ENCODE data around the gene BCR.

BCR gene

GRCh38 chr22:23276656-23277582 is 96.6 kb downstream of the BCR start:
- TF ChIP-seq CTCF (IDR thresholded peaks at IDR 0.05; ENCODE audit: insufficient read depth, low read length, poor library complexity, severe bottlenecking) (no peak), EZH2phosphoT487 (conservative IDR thresholded peaks at IDR 0.05; ENCODE audit: low read length) (no peak)
- Histone ChIP-seq H3K36me3 (ENCODE audit: low read length) (no peaks in the 10 kb centered on the region), H3K9me2 (replicated peaks; ENCODE audit: insufficient read depth, low read length) (no peaks in the 10 kb centered on the region), H3K9ac (ENCODE audit: low read length) (no peak overlapping the region), H3K79me2 (ENCODE audit: insufficient read depth, low read length) (no peaks in the 10 kb centered on the region), H2AFZ (ENCODE audit: low read depth, low read length, severe bottlenecking) (no peak overlapping the region), H3K4me2 (ENCODE audit: low read depth, low read length, poor library complexity, severe bottlenecking) (no peak overlapping the region), H3K27ac (ENCODE audit: low read depth, low read length) (no peak overlapping the region), H3K4me3 (ENCODE audit: insufficient read depth, low read length, poor library complexity, severe bottlenecking) (no peak overlapping the region), H4K20me1 (ENCODE audit: low read depth, low read length) (no peaks in the 10 kb centered on the region), H3K27me3 (ENCODE audit: low read length) (no peaks in the 10 kb centered on the region), H3K9me3 (ENCODE audit: insufficient read depth, low read length) (no peaks in the 10 kb centered on the region), H3F3A (ENCODE audit: insufficient read depth) (no peaks in the 10 kb centered on the region)

- no peaks in the 10 kb centered on the region for H3K9me2 ChIP-seq (replicated peaks; ENCODE audit: insufficient read depth, low read length)
- no peak overlapping the region for H2AFZ ChIP-seq (ENCODE audit: low read depth, low read length, severe bottlenecking)
- TF ChIP-seq EZH2phosphoT487 (conservative IDR thresholded peaks at IDR 0.05; ENCODE audit: low read length), result no peak
- TF ChIP-seq CTCF (IDR thresholded peaks at IDR 0.05; ENCODE audit: insufficient read depth, low read length, poor library complexity, severe bottlenecking), result no peak
- H3K27ac ChIP-seq (ENCODE audit: low read depth, low read length), result no peak overlapping the region
- no peaks in the 10 kb centered on the region for H3F3A ChIP-seq (ENCODE audit: insufficient read depth)
- no peaks in the 10 kb centered on the region for H3K27me3 ChIP-seq (ENCODE audit: low read length)
- H3K36me3 ChIP-seq (ENCODE audit: low read length), result no peaks in the 10 kb centered on the region
- H3K9me3 ChIP-seq (ENCODE audit: insufficient read depth, low read length), result no peaks in the 10 kb centered on the region
- no peaks in the 10 kb centered on the region for H3K79me2 ChIP-seq (ENCODE audit: insufficient read depth, low read length)
- H3K4me2 ChIP-seq (ENCODE audit: low read depth, low read length, poor library complexity, severe bottlenecking), result no peak overlapping the region
- no peaks in the 10 kb centered on the region for H4K20me1 ChIP-seq (ENCODE audit: low read depth, low read length)
- no peak overlapping the region for H3K4me3 ChIP-seq (ENCODE audit: insufficient read depth, low read length, poor library complexity, severe bottlenecking)
- no peak overlapping the region for H3K9ac ChIP-seq (ENCODE audit: low read length)
Measured at GRCh38 chr22:23277583-23278295, 97.4 kb downstream of the BCR start.

- Histone ChIP-seq H3K9ac (ENCODE audit: low read length) (no peak overlapping the region), H3K27ac (ENCODE audit: low read depth, low read length) (no peak overlapping the region), H3K4me3 (ENCODE audit: insufficient read depth, low read length, poor library complexity, severe bottlenecking) (no peak overlapping the region), H2AFZ (ENCODE audit: low read depth, low read length, severe bottlenecking) (no peak overlapping the region), H3K79me2 (ENCODE audit: insufficient read depth, low read length) (no peaks in the 10 kb centered on the region), H3K9me2 (replicated peaks; ENCODE audit: insufficient read depth, low read length) (no peaks in the 10 kb centered on the region), H3F3A (ENCODE audit: insufficient read depth) (no peaks in the 10 kb centered on the region), H4K20me1 (ENCODE audit: low read depth, low read length) (no peaks in the 10 kb centered on the region), H3K36me3 (ENCODE audit: low read length) (no peaks in the 10 kb centered on the region), H3K27me3 (ENCODE audit: low read length) (no peaks in the 10 kb centered on the region), H3K4me2 (ENCODE audit: low read depth, low read length, poor library complexity, severe bottlenecking) (no peak overlapping the region), H3K9me3 (ENCODE audit: insufficient read depth, low read length) (no peaks in the 10 kb centered on the region)
- no peak for TF ChIP-seq CTCF (IDR thresholded peaks at IDR 0.05; ENCODE audit: insufficient read depth, low read length, poor library complexity, severe bottlenecking)
- no peak for TF ChIP-seq EZH2phosphoT487 (conservative IDR thresholded peaks at IDR 0.05; ENCODE audit: low read length)
Measured at GRCh38 chr22:23278883-23279675, 98.8 kb downstream of the BCR start.
